ENCODE data around the gene CCDC3. TPM values are rescaled to one million over a fixed set of nuclear protein-coding genes. Genes with fewer than 3 reads are reported as not detected.
A peak's percentile ranks its signal among the peaks of the same experiment; 100 is the strongest.

The CCDC3 gene
- 0.58 and 0.63 TPM in 2 replicates for polyA plus RNA-seq (2011; rRNA removed)
- polyA plus RNA-seq (2012; cell fraction: cytosol; rRNA removed), result 0.20 and 0.23 TPM in 2 replicates
- polyA plus RNA-seq (2012; cell fraction: nucleus; rRNA removed), result 0.13 TPM in 2 replicates
- 0.73 to 0.94 TPM (median 0.79 TPM) in 3 replicates for polyA plus RNA-seq (2017; fragmentation: RNase III; extraction: RNeasy Plus Mini Kit Qiagen cat#74134 plus additional on column Dnase treatment)
- 0.24 and 0.33 TPM in 2 replicates for polyA minus RNA-seq (2011; rRNA and poly(A)+ RNA removed)

GRCh38 chr10:13001041-13001886, at the start of gene CCDC3:
CCDC3 (minus strand) TSS chr10:13001713; CDS start chr10:13001570, 143 bp downstream.
- no peak for TF ChIP-seq HOXB5 (CRISPR knock-in tag; IDR thresholded peaks at IDR 0.05)
- TF ChIP-seq NPAS2 (CRISPR knock-in tag; IDR thresholded peaks at IDR 0.05; ENCODE audit: borderline replicate concordance), result no peak
- TF ChIP-seq EHF (CRISPR knock-in tag; IDR thresholded peaks at IDR 0.05), result no peak
- TF ChIP-seq, protein P1, sequence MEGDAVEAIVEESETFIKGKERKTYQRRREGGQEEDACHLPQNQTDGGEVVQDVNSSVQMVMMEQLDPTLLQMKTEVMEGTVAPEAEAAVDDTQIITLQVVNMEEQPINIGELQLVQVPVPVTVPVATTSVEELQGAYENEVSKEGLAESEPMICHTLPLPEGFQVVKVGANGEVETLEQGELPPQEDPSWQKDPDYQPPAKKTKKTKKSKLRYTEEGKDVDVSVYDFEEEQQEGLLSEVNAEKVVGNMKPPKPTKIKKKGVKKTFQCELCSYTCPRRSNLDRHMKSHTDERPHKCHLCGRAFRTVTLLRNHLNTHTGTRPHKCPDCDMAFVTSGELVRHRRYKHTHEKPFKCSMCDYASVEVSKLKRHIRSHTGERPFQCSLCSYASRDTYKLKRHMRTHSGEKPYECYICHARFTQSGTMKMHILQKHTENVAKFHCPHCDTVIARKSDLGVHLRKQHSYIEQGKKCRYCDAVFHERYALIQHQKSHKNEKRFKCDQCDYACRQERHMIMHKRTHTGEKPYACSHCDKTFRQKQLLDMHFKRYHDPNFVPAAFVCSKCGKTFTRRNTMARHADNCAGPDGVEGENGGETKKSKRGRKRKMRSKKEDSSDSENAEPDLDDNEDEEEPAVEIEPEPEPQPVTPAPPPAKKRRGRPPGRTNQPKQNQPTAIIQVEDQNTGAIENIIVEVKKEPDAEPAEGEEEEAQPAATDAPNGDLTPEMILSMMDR (IDR thresholded peaks at IDR 0.05), result no peak
- no peak for TF ChIP-seq KDM5A (IDR thresholded peaks at IDR 0.05)
- TF ChIP-seq HES2 (IDR thresholded peaks at IDR 0.05), result no peak
- TF ChIP-seq BHLHE40 (IDR thresholded peaks at IDR 0.05; ENCODE audit: low read depth, low read length), result no peak
- TF ChIP-seq ZFP36 (IDR thresholded peaks at IDR 0.05; ENCODE audit: borderline replicate concordance, partially characterized antibody), result no peak
- no peak for TF ChIP-seq CBX8 (IDR thresholded peaks at IDR 0.05)
- DNase-seq (ENCODE audit: low read depth in 1 of 2, low spot score in 1 of 2), result peak in 1 of 2 experiments; percentile 14
- peak; percentile 69 to 75 for ATAC-seq
- ChIA-PET POLR2A (no interaction called here), CTCF (interaction anchor here (0.6 kb wide), 1 partner anchor 25 kb away, joined by 3 read pairs; no protein-coding TSS in a partner anchor)
- H3K27ac ChIP-seq, result peak within 1 kb of the TSS; percentile 50 to 83; a peak in 5 of 6 replicates
- FAIRE-seq, result no peak
- no peaks in the 10 kb centered on the region for H3K9me3 ChIP-seq
- peak within 1 kb of the TSS; percentile 71 for H3K4me3 ChIP-seq
- H3K4me1 ChIP-seq, result no peaks in the 10 kb centered on the region
- H3K4me2 ChIP-seq, result peak within 1 kb of the TSS; percentile 98
- 50% methylated on average over 30 of the region's 93 CpGs for WGBS (ENCODE audit: missing lambda C conversion rate)

DNA sequence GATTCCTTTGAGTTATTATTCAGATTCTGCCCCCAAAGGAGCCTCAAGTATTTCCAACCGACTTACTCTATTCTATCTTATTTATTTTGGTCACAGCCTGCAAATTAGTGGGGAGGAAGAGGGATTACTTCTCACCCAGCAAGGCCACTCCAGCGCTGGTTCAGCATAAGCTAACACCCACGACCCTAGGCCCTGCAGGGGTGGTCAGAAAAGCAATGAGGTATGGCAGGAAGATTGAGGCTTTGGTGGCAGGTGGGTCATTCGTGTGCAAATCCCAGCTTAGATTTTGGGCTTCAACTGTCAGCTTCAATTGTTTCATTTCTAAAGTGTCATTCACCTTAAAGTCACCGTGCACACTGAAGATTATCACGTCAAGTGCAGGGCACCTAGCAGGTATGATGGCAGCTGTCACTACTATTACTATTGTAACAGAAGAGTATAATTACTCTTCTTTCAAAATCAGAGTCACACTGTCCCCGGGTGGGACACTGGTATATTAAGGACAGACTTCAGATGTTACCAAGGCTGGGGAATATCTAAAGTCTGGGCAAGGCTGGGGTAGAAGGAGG, 49.7 kb upstream of the CCDC3 start:
- no peak overlapping the region for H3K27ac ChIP-seq
- WGBS (ENCODE audit: missing lambda C conversion rate), result 21% methylated on average over 7 of the region's 7 CpGs
- CTCF ChIA-PET, result interaction anchor here (1.4 to 2.3 kb wide), 3 partner anchors 9 to 149 kb away, joined by 3 to 12 read pairs (median 4); no protein-coding TSS in a partner anchor
- no peaks in the 10 kb centered on the region for H3K9me3 ChIP-seq
- FAIRE-seq, result no peak
- POLR2A ChIA-PET, result no interaction called here
- TF ChIP-seq NR3C1 (IDR thresholded peaks at IDR 0.05), result no peak
- no peak for TF ChIP-seq HMGXB4 (CRISPR knock-in tag; IDR thresholded peaks at IDR 0.05; ENCODE audit: borderline replicate concordance)
- no peak for TF ChIP-seq SREBF2 (IDR thresholded peaks at IDR 0.05)
- TF ChIP-seq KDM5A (IDR thresholded peaks at IDR 0.05), result no peak
- TF ChIP-seq EHF (CRISPR knock-in tag; IDR thresholded peaks at IDR 0.05), result no peak
- TF ChIP-seq, protein P2, sequence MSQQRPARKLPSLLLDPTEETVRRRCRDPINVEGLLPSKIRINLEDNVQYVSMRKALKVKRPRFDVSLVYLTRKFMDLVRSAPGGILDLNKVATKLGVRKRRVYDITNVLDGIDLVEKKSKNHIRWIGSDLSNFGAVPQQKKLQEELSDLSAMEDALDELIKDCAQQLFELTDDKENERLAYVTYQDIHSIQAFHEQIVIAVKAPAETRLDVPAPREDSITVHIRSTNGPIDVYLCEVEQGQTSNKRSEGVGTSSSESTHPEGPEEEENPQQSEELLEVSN (IDR thresholded peaks at IDR 0.05; ENCODE audit: borderline replicate concordance, low read depth), result no peak
- no peak for TF ChIP-seq HES2 (IDR thresholded peaks at IDR 0.05)
- no peak for TF ChIP-seq JUNB (IDR thresholded peaks at IDR 0.05)
- DNase-seq (ENCODE audit: low read depth in 1 of 2, low spot score in 1 of 2), result no peak
- H3K4me2 ChIP-seq, result no peak overlapping the region
- H3K4me3 ChIP-seq, result no peak overlapping the region
- no peaks in the 10 kb centered on the region for H3K4me1 ChIP-seq
- no peak for ATAC-seq
